WERI-Rb-1 (cell line): Measurements from ENCODE around the gene C11orf21.

Experiments
- DNase-seq: peaks from one replicate; pipeline ENCODE4 v3.0.0-alpha.2; 2020
- H3K27ac ChIP-seq: fragments of 250-450 bp; sonication (Bioruptor Pico); 2 replicates; pipeline ENCODE4 v1.5.1; 2020; ENCODE audit warnings: mild to moderate bottlenecking, moderate library complexity
- H3K27me3 ChIP-seq: fragments of 250-450 bp; sonication (Bioruptor Pico); 2 replicates; pipeline ENCODE4 v1.5.1; 2021; ENCODE audit warnings: mild to moderate bottlenecking, low read depth, moderate library complexity; ENCODE audit not compliant: insufficient read depth, severe bottlenecking
- H3K36me3 ChIP-seq: fragments of 250-450 bp; sonication (Bioruptor Pico); 2 replicates; pipeline ENCODE4 v1.5.1; 2020; ENCODE audit warnings: mild to moderate bottlenecking, moderate library complexity
- H3K4me3 ChIP-seq: 2 replicates; pipeline ENCODE4 v1.5.1; 2011; ENCODE audit warnings: low read depth, mild to moderate bottlenecking, control low read depth, low read length
- H3K9me3 ChIP-seq: fragments of 250-450 bp; sonication (Bioruptor Pico); 2 replicates; pipeline ENCODE4 v1.5.1; 2021; ENCODE audit warnings: mild to moderate bottlenecking, moderate library complexity; ENCODE audit not compliant: severe bottlenecking
- CTCF ChIP-seq: IDR thresholded peaks from 2 replicates; pipeline ENCODE4 v1.5.1; 2011; ENCODE audit warnings: low read depth, mild to moderate bottlenecking, control low read depth, inconsistent platforms, low read length

The C11orf21 gene

GRCh38 chr11:2316169-2316962, 14.6 kb upstream of the C11orf21 start:
- no peak for DNase-seq
- Histone ChIP-seq H3K36me3 (no peaks in the 10 kb centered on the region), H3K27ac (no peak overlapping the region), H3K27me3 (peaks cover 25% of the 10 kb centered on the region), H3K9me3 (no peaks in the 10 kb centered on the region), H3K4me3 (no peak overlapping the region)
- TF ChIP-seq CTCF: no peak

DNA sequence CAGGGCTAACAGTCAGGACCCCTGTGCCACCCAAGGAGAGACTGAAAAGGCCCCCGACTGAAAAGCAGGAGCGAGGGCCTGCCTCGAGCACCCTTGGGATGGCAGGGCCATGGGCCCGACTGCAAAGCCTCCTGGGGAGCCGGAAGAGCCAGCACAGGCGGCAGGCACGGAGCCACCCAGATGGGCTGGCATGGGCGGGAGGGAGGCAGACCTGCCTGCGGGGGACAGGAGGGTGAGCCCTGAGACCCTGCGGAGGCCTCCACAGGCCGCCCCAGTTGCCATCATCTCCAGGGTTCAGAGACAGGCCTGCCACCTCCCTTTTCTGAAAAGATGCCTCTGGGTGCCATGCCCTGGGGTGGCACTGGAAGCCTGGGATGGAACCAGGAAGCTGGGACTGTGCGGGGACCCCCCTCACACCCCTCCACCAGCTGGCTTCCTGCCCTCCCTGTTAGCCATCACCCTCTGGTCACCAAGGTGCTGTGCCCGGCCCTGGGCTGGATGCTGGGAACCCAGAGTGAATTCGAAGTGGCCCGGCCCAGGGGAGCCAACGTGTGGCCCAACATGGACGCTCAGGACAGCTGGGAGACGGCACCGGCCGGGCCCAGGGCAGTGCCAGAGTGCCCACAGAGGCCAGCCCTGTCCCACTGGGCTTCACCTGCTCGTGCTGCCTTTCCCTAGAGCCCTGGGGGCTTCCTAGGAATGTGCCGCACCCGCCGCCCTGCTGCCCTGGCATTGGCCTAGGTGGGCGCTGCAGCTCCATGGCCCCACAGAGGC, 13.9 kb upstream of the C11orf21 start:
- DNase-seq: no peak
- no peak overlapping the region for H3K27ac ChIP-seq
- H3K36me3 ChIP-seq: no peaks in the 10 kb centered on the region
- peaks cover 21% of the 10 kb centered on the region for H3K27me3 ChIP-seq
- H3K9me3 ChIP-seq: no peaks in the 10 kb centered on the region
- no peak overlapping the region for H3K4me3 ChIP-seq
- no peak for TF ChIP-seq CTCF

DNA sequence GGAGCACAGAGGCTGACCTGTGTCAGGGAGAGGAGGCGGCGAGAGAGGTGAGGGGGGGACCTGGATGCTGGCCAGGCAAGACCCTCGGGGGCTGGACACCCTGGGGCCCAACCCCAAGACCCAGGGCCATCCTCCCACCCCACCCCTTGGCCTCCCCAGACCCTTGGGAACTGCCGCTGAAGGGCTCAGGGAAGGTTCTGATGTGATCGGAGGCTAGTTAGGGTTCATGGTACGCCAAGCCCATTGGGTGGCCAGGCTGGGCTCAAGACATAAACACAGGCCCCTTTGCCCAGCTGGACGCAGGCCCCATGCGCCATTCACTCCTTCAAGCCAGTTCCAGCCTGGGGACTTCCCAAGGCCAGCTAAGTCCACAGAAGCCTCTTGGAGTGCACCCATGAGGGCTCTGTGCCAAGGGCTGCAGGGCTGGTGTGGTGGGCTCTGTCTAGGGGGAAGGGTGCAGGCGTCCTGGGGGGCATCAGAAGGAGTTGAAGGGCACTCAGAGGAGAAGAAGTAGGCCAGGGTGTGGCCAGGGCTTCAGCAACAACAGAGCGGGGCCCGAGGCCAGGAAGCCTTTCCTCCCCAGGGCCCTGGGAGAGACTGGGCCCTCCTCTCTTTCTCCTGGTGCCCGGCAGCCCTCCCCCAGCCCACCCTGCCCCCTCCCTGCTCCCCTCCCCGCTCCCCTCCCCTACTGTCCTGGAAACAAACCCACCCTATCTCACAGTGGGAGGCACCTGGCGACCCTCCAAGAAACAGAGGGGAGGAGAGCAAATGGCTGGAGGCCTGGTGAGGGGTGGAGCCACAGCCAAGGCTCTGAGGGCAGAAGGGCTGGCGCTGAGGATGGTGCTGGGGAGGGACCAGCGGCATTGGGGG, 13.0 kb upstream of the C11orf21 start:
- DNase-seq: no peak
- H3K27me3 ChIP-seq: peaks cover 19% of the 10 kb centered on the region
- H3K4me3 ChIP-seq: no peak overlapping the region
- H3K27ac ChIP-seq: no peak overlapping the region
- no peak for TF ChIP-seq CTCF
- no peaks in the 10 kb centered on the region for H3K9me3 ChIP-seq
- H3K36me3 ChIP-seq: no peaks in the 10 kb centered on the region

DNA sequence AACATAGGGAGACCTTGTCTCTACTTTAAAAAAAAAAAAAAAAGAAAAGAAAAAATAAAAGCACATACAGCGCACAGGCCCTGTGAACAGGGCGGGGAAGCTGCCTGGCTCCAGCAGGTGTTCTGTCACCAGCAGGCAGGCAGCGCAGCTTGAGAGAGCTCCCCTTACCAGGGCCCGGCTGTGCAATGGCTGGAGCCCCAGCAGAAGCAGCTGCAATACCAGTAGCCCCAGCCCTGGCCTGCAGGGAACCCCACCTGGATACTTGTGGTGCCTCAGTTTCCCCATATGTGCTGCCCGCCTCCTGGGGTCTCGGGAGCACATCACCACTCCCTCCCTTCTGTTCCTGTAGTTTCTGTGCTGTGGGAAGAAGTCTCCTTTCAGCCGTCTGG, 12.4 kb upstream of the C11orf21 start:
- no peaks in the 10 kb centered on the region for H3K36me3 ChIP-seq
- no peak overlapping the region for H3K4me3 ChIP-seq
- DNase-seq: no peak
- H3K27ac ChIP-seq: no peak overlapping the region
- peaks cover 17% of the 10 kb centered on the region for H3K27me3 ChIP-seq
- no peaks in the 10 kb centered on the region for H3K9me3 ChIP-seq
- TF ChIP-seq CTCF: no peak

- H3K27me3 ChIP-seq: peaks cover 16% of the 10 kb centered on the region
- no peak for DNase-seq
- no peak for TF ChIP-seq CTCF
- no peaks in the 10 kb centered on the region for H3K36me3 ChIP-seq
- no peak overlapping the region for H3K4me3 ChIP-seq
- no peak overlapping the region for H3K27ac ChIP-seq
- no peaks in the 10 kb centered on the region for H3K9me3 ChIP-seq
These were observed 11.6 kb upstream of the C11orf21 start for GRCh38 chr11:2313051-2313951.
